Parathyroid adenoma (tissue), 2 donors: Measurements from ENCODE around the gene FOXD1.

Source experiments
- H2AFZ ChIP-seq: fragments of 300-600 bp; sonication (generic); one replicate; pipeline ENCODE4 v1.7.0; 2017; ENCODE audit warnings: antibody characterized with exemption, mild to moderate bottlenecking
- H3K27ac ChIP-seq: fragments of 300-600 bp; sonication (generic); one replicate; pipeline ENCODE4 v1.7.0; 2017
- H3K27me3 ChIP-seq: fragments of 300-600 bp; sonication (generic); one replicate; pipeline ENCODE4 v1.7.0; 2017; ENCODE audit warnings: low read length; ENCODE audit not compliant: control insufficient read depth, insufficient read depth
- H3K36me3 ChIP-seq: fragments of 300-600 bp; sonication (generic); one replicate; pipeline ENCODE4 v1.7.0; 2017; ENCODE audit warnings: low read length; ENCODE audit not compliant: control insufficient read depth, insufficient read depth
- H3K4me1 ChIP-seq: fragments of 300-600 bp; sonication (generic); one replicate; pipeline ENCODE4 v1.7.0; 2017; ENCODE audit warnings: control low read depth
- H3K4me2 ChIP-seq: fragments of 300-600 bp; sonication (generic); one replicate; pipeline ENCODE4 v1.7.0; 2017; ENCODE audit warnings: low read length
- H3K4me3 ChIP-seq: fragments of 300-600 bp; sonication (generic); one replicate; pipeline ENCODE4 v1.7.0; 2017; ENCODE audit warnings: low read depth, low read length
- H3K79me2 ChIP-seq: fragments of 300-600 bp; sonication (generic); one replicate; pipeline ENCODE4 v1.7.0; 2017; ENCODE audit warnings: control low read depth
- H3K9ac ChIP-seq: fragments of 300-600 bp; sonication (generic); one replicate; pipeline ENCODE4 v1.7.0; 2017; ENCODE audit warnings: mild to moderate bottlenecking
- H3K9me3 ChIP-seq: fragments of 300-600 bp; sonication (generic); one replicate; pipeline ENCODE4 v1.7.0; 2017; ENCODE audit warnings: low read length; ENCODE audit not compliant: control insufficient read depth
- CTCF ChIP-seq: fragments of 300-600 bp; sonication (generic); IDR thresholded peaks from one replicate; pipeline ENCODE4 v1.7.0; 2017; ENCODE audit warnings: antibody characterized with exemption, mild to moderate bottlenecking
- donor health status: primary hyperparathyroidism.

The FOXD1 gene

GRCh38 chr5:73494721-73495120 lies 46.1 kb upstream of the FOXD1 start:
- TF ChIP-seq CTCF: no peak
- peaks cover 6% of the 10 kb centered on the region for H3K4me1 ChIP-seq

GRCh38 chr5:73493421-73493820 lies 44.8 kb upstream of the FOXD1 start:
- no peak overlapping the region for H3K9ac ChIP-seq
- TF ChIP-seq CTCF: no peak
- no peak overlapping the region for H2AFZ ChIP-seq
- H3K4me1 ChIP-seq: no peaks in the 10 kb centered on the region
- H3K27ac ChIP-seq: no peak overlapping the region
- no peaks in the 10 kb centered on the region for H3K36me3 ChIP-seq
- no peak overlapping the region for H3K4me3 ChIP-seq
- H3K4me2 ChIP-seq: no peak overlapping the region
- no peaks in the 10 kb centered on the region for H3K27me3 ChIP-seq
- H3K9me3 ChIP-seq: no peaks in the 10 kb centered on the region
- peaks cover 2% of the 10 kb centered on the region for H3K79me2 ChIP-seq

More at GRCh38 chr5:73494721-73495120, 46.1 kb upstream of the FOXD1 start:
- H3K9ac ChIP-seq: no peak overlapping the region
- peaks cover 15% of the 10 kb centered on the region for H3K79me2 ChIP-seq
- no peaks in the 10 kb centered on the region for H3K27me3 ChIP-seq
- H3K27ac ChIP-seq: no peak overlapping the region
- H3K9me3 ChIP-seq: no peaks in the 10 kb centered on the region
- no peaks in the 10 kb centered on the region for H3K36me3 ChIP-seq
- no peak overlapping the region for H3K4me3 ChIP-seq
- H3K4me2 ChIP-seq: no peak overlapping the region
- no peak overlapping the region for H2AFZ ChIP-seq

GRCh38 chr5:73491155-73491554 lies 42.6 kb upstream of the FOXD1 start:
- Histone ChIP-seq H3K4me1 (no peaks in the 10 kb centered on the region), H3K4me2 (no peak overlapping the region), H2AFZ (no peak overlapping the region), H3K4me3 (no peak overlapping the region), H3K27ac (no peak overlapping the region), H3K9me3 (no peaks in the 10 kb centered on the region), H3K27me3 (no peaks in the 10 kb centered on the region), H3K36me3 (no peaks in the 10 kb centered on the region), H3K79me2 (no peaks in the 10 kb centered on the region), H3K9ac (no peak overlapping the region)
- no peak for TF ChIP-seq CTCF

- no peak overlapping the region for H2AFZ ChIP-seq
- no peak overlapping the region for H3K4me2 ChIP-seq
- H3K9ac ChIP-seq: no peak overlapping the region
- no peaks in the 10 kb centered on the region for H3K79me2 ChIP-seq
- H3K4me3 ChIP-seq: no peak overlapping the region
- no peak for TF ChIP-seq CTCF
- no peaks in the 10 kb centered on the region for H3K27me3 ChIP-seq
- H3K9me3 ChIP-seq: no peaks in the 10 kb centered on the region
- no peaks in the 10 kb centered on the region for H3K4me1 ChIP-seq
- no peaks in the 10 kb centered on the region for H3K36me3 ChIP-seq
- no peak overlapping the region for H3K27ac ChIP-seq
These were observed 41.5 kb upstream of the FOXD1 start for GRCh38 chr5:73490088-73490487.

- no peaks in the 10 kb centered on the region for H3K36me3 ChIP-seq
- H3K9me3 ChIP-seq: no peaks in the 10 kb centered on the region
- no peaks in the 10 kb centered on the region for H3K4me1 ChIP-seq
- no peak for TF ChIP-seq CTCF
- no peak overlapping the region for H3K27ac ChIP-seq
- H3K27me3 ChIP-seq: no peaks in the 10 kb centered on the region
- no peak overlapping the region for H3K9ac ChIP-seq
- H3K4me3 ChIP-seq: no peak overlapping the region
- H3K4me2 ChIP-seq: no peak overlapping the region
- H3K79me2 ChIP-seq: no peaks in the 10 kb centered on the region
- H2AFZ ChIP-seq: no peak overlapping the region
These were observed 40.2 kb upstream of the FOXD1 start for GRCh38 chr5:73488806-73489205.
